ENCODE data around the gene GLI2. TPM values are rescaled to one million over a fixed set of nuclear protein-coding genes. Genes with fewer than 3 reads are reported as not detected.

GLI2 gene
- total and polyA plus RNA-seq, 2 of the 8 experiments (the other 6 are each of a cell fraction or from before 2014, with no cell fraction given) = 18.4 to 46.9 TPM

DNA sequence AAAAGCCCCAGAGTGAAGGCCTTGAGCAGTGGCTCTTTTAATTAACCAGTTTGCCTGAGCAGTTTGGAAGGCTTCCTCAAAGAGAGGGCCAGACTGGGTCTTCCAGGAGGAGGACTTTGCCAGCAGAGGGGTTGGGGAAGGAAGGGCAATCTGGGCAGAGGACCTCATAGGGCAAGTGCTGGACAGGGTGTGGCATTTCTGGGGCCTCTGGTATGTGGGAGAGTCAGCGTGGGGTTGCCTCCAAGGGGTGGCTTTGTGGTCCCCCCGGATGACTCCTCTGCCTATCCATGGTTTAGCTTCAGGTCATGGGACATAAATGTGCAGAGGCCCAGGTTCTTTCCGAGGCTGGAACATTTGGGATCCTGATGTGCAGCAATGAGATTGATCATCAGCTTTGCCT lies 12.6 kb downstream of the GLI2 start (continued):
- TF ChIP-seq, protein P1, sequence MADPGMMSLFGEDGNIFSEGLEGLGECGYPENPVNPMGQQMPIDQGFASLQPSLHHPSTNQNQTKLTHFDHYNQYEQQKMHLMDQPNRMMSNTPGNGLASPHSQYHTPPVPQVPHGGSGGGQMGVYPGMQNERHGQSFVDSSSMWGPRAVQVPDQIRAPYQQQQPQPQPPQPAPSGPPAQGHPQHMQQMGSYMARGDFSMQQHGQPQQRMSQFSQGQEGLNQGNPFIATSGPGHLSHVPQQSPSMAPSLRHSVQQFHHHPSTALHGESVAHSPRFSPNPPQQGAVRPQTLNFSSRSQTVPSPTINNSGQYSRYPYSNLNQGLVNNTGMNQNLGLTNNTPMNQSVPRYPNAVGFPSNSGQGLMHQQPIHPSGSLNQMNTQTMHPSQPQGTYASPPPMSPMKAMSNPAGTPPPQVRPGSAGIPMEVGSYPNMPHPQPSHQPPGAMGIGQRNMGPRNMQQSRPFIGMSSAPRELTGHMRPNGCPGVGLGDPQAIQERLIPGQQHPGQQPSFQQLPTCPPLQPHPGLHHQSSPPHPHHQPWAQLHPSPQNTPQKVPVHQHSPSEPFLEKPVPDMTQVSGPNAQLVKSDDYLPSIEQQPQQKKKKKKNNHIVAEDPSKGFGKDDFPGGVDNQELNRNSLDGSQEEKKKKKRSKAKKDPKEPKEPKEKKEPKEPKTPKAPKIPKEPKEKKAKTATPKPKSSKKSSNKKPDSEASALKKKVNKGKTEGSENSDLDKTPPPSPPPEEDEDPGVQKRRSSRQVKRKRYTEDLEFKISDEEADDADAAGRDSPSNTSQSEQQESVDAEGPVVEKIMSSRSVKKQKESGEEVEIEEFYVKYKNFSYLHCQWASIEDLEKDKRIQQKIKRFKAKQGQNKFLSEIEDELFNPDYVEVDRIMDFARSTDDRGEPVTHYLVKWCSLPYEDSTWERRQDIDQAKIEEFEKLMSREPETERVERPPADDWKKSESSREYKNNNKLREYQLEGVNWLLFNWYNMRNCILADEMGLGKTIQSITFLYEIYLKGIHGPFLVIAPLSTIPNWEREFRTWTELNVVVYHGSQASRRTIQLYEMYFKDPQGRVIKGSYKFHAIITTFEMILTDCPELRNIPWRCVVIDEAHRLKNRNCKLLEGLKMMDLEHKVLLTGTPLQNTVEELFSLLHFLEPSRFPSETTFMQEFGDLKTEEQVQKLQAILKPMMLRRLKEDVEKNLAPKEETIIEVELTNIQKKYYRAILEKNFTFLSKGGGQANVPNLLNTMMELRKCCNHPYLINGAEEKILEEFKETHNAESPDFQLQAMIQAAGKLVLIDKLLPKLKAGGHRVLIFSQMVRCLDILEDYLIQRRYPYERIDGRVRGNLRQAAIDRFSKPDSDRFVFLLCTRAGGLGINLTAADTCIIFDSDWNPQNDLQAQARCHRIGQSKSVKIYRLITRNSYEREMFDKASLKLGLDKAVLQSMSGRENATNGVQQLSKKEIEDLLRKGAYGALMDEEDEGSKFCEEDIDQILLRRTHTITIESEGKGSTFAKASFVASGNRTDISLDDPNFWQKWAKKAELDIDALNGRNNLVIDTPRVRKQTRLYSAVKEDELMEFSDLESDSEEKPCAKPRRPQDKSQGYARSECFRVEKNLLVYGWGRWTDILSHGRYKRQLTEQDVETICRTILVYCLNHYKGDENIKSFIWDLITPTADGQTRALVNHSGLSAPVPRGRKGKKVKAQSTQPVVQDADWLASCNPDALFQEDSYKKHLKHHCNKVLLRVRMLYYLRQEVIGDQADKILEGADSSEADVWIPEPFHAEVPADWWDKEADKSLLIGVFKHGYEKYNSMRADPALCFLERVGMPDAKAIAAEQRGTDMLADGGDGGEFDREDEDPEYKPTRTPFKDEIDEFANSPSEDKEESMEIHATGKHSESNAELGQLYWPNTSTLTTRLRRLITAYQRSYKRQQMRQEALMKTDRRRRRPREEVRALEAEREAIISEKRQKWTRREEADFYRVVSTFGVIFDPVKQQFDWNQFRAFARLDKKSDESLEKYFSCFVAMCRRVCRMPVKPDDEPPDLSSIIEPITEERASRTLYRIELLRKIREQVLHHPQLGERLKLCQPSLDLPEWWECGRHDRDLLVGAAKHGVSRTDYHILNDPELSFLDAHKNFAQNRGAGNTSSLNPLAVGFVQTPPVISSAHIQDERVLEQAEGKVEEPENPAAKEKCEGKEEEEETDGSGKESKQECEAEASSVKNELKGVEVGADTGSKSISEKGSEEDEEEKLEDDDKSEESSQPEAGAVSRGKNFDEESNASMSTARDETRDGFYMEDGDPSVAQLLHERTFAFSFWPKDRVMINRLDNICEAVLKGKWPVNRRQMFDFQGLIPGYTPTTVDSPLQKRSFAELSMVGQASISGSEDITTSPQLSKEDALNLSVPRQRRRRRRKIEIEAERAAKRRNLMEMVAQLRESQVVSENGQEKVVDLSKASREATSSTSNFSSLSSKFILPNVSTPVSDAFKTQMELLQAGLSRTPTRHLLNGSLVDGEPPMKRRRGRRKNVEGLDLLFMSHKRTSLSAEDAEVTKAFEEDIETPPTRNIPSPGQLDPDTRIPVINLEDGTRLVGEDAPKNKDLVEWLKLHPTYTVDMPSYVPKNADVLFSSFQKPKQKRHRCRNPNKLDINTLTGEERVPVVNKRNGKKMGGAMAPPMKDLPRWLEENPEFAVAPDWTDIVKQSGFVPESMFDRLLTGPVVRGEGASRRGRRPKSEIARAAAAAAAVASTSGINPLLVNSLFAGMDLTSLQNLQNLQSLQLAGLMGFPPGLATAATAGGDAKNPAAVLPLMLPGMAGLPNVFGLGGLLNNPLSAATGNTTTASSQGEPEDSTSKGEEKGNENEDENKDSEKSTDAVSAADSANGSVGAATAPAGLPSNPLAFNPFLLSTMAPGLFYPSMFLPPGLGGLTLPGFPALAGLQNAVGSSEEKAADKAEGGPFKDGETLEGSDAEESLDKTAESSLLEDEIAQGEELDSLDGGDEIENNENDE (IDR thresholded peaks at IDR 0.05; ENCODE audit: insufficient replicate concordance, low read length) = no peak
- no peak for TF ChIP-seq HDAC6 (IDR thresholded peaks at IDR 0.05; ENCODE audit: low read depth, low read length)
- no peak for TF ChIP-seq HDAC2 (IDR thresholded peaks at IDR 0.05; ENCODE audit: borderline replicate concordance in 1 of 2, low read depth in 2 of 2, low read length in 2 of 2)
- TF ChIP-seq KDM1A (IDR thresholded peaks at IDR 0.05; ENCODE audit: borderline replicate concordance, low read length) = no peak
- TF ChIP-seq SP2 (IDR thresholded peaks at IDR 0.05; ENCODE audit: low read length) = no peak
- no peak for TF ChIP-seq BRCA1 (IDR thresholded peaks at IDR 0.05; ENCODE audit: low read depth, low read length)
- TF ChIP-seq, protein P2, sequence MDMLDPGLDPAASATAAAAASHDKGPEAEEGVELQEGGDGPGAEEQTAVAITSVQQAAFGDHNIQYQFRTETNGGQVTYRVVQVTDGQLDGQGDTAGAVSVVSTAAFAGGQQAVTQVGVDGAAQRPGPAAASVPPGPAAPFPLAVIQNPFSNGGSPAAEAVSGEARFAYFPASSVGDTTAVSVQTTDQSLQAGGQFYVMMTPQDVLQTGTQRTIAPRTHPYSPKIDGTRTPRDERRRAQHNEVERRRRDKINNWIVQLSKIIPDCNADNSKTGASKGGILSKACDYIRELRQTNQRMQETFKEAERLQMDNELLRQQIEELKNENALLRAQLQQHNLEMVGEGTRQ (IDR thresholded peaks at IDR 0.05; ENCODE audit: low read length) = no peak
- TF ChIP-seq, protein P3, sequence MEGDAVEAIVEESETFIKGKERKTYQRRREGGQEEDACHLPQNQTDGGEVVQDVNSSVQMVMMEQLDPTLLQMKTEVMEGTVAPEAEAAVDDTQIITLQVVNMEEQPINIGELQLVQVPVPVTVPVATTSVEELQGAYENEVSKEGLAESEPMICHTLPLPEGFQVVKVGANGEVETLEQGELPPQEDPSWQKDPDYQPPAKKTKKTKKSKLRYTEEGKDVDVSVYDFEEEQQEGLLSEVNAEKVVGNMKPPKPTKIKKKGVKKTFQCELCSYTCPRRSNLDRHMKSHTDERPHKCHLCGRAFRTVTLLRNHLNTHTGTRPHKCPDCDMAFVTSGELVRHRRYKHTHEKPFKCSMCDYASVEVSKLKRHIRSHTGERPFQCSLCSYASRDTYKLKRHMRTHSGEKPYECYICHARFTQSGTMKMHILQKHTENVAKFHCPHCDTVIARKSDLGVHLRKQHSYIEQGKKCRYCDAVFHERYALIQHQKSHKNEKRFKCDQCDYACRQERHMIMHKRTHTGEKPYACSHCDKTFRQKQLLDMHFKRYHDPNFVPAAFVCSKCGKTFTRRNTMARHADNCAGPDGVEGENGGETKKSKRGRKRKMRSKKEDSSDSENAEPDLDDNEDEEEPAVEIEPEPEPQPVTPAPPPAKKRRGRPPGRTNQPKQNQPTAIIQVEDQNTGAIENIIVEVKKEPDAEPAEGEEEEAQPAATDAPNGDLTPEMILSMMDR (IDR thresholded peaks at IDR 0.05; ENCODE audit: control extremely low read depth in 1 of 3, insufficient read depth in 1 of 3, low read depth in 1 of 3, low read length in 3 of 3) = no peak

Measured in H1 (cell line).